K562 (cell line): Measurements from ENCODE around the gene PYGM. TPM values are rescaled to one million over a fixed set of nuclear protein-coding genes. Genes with fewer than 3 reads are reported as not detected.

Experiments used
- ADNP ChIP-seq: fragments of 200-800 bp; sonication (Bioruptor generic); IDR thresholded peaks from 2 replicates; pipeline ENCODE4 v1.6.1; 2016; ENCODE audit warnings: missing genetic modification characterization, missing compliant biosample characterization
- ARID4B ChIP-seq: sonication (generic); formaldehyde crosslinking; IDR thresholded peaks from 2 replicates; pipeline ENCODE4 v1.8.0; 2022; ENCODE audit warnings: mild to moderate bottlenecking, missing genetic modification reagents
- BCL6 ChIP-seq: fragments of 250-450 bp; sonication (Bioruptor Pico); IDR thresholded peaks from 2 replicates; pipeline ENCODE4 v1.4.0; 2020
- ELF2 ChIP-seq: fragments of 250-450 bp; sonication (Bioruptor Pico); IDR thresholded peaks from 2 replicates; pipeline ENCODE4 v1.5.0; 2021; ENCODE audit warnings: mild to moderate bottlenecking
- EP300 ChIP-seq: IDR thresholded peaks from 2 replicates; pipeline ENCODE4 v1.6.1; 2012; ENCODE audit warnings: low read length, improper control_type of control experiment
- EWSR1 ChIP-seq: fragments of 450-650 bp; IDR thresholded peaks from 2 replicates; pipeline ENCODE4 v1.6.1; 2018; ENCODE audit warnings: borderline replicate concordance, mild to moderate bottlenecking, low read depth, moderate library complexity; ENCODE audit not compliant: partially characterized antibody
- ILF3 ChIP-seq: fragments of 450-650 bp; IDR thresholded peaks from 2 replicates; pipeline ENCODE4 v1.6.1; 2018; ENCODE audit warnings: antibody characterized with exemption, mild to moderate bottlenecking, moderate library complexity, borderline replicate concordance
- MTF1 ChIP-seq: fragments of 250-450 bp; sonication (Bioruptor Pico); IDR thresholded peaks from 2 replicates; pipeline ENCODE4 v1.9.0; 2021; ENCODE audit warnings: moderate library complexity, mild to moderate bottlenecking, inconsistent platforms, borderline replicate concordance
- SIN3A ChIP-seq, 2 experiments: fragments of 150-350 bp in 1 of 2; IDR thresholded peaks; 2 replicates each; pipeline ENCODE4 v1.6.1; 2011 to 2016; ENCODE audit warnings: borderline replicate concordance in 2 of 2, low read depth in 2 of 2, low read length in 2 of 2, mild to moderate bottlenecking in 2 of 2, moderate library complexity in 2 of 2; ENCODE audit not compliant: control insufficient read depth in 1 of 2
- SMARCE1 ChIP-seq: fragments of 450-650 bp; IDR thresholded peaks from 2 replicates; pipeline ENCODE4 v1.7.1; 2016; ENCODE audit warnings: mild to moderate bottlenecking
- SNAPC5 ChIP-seq: fragments of 250-450 bp; sonication (Bioruptor Pico); IDR thresholded peaks from 2 replicates; pipeline ENCODE4 v1.8.0; 2021; ENCODE audit warnings: moderate library complexity, mild to moderate bottlenecking, inconsistent platforms
- ZNF23 ChIP-seq: fragments of 250-450 bp; sonication (Bioruptor Pico); IDR thresholded peaks from 2 replicates; pipeline ENCODE4 v1.4.0; 2020; ENCODE audit warnings: mild to moderate bottlenecking
- ZNF24 ChIP-seq: fragments of 450-650 bp; IDR thresholded peaks from 2 replicates; pipeline ENCODE4 v1.6.1; 2016
- ZNF551 ChIP-seq: fragments of 250-450 bp; sonication (Bioruptor Pico); IDR thresholded peaks from 2 replicates; pipeline ENCODE4 v1.5.0; 2021; ENCODE audit warnings: mild to moderate bottlenecking, moderate library complexity
- ZNF740 ChIP-seq, 3 experiments: fragments of 200-800 bp in 1 of 3; sonication (Bioruptor generic) in 1 of 3; sonication (generic) in 1 of 3; formaldehyde crosslinking in 1 of 3; IDR thresholded peaks; 2 replicates each; pipeline versions ENCODE4 v1.6.1 to v1.8.0; 2016 to 2022; ENCODE audit warnings: mild to moderate bottlenecking in 2 of 3, missing compliant biosample characterization in 2 of 3, missing genetic modification characterization in 2 of 3, missing genetic modification reagents in 1 of 3
- ZNF764 ChIP-seq: fragments of 250-450 bp; sonication (Bioruptor Pico); IDR thresholded peaks from 2 replicates; pipeline ENCODE4 v1.4.0; 2020; ENCODE audit warnings: low read depth, mild to moderate bottlenecking, moderate library complexity
- polyA plus RNA-seq, 8 experiments: library from polyadenylated mRNA; depleted of rRNA in 4 of 8; stranded (reverse) in 5 of 8; unstranded in 3 of 8; fragments of >200 nt; fragmentation: Nextera tagmentation in 2 of 8; fragmentation: Illumina TruSeq in 1 of 8; extraction: Ambion mirVana in 2 of 8; extraction: Trizol in 1 of 8; gene quantifications; 2 replicates each; pipeline versions ENCODE4 v1.2.1 to v1.2.3, GENCODE V29; 2011 to 2014; ENCODE audit warnings: inconsistent platforms in 1 of 8, missing spikeins in 1 of 8
- total RNA-seq, 7 experiments: library from RNA; depleted of rRNA in 6 of 7; stranded (reverse); fragments of >200 nt in 6 of 7; fragmentation: Illumina TruSeq in 2 of 7; extraction: Trizol in 2 of 7; gene quantifications; 2 replicates each; pipeline versions ENCODE4 v1.2.1 to v1.2.3, GENCODE V29; 2011 to 2021; ENCODE audit warnings: low replicate concordance in 1 of 7

The PYGM gene
- total and polyA plus RNA-seq, 9 of the 15 experiments (the other 6 are each of a cell fraction or from before 2014, with no cell fraction given): 0.07 to 1.5 (median 0.68) TPM

- peak; percentile 46 to 74; a peak in 2 of 4 replicates for TF ChIP-seq SIN3A (IDR thresholded peaks at IDR 0.05; ENCODE audit: borderline replicate concordance in 2 of 2, control insufficient read depth in 1 of 2, low read depth in 2 of 2, low read length in 2 of 2)
- no peak for TF ChIP-seq EP300
- no peak for TF ChIP-seq BCL6 (CRISPR knock-in tag)
- TF ChIP-seq ARID4B (CRISPR knock-in tag): no peak; the same call in 1 of the 2 replicates
- no peak for TF ChIP-seq ELF2 (CRISPR knock-in tag)
- TF ChIP-seq SNAPC5 (CRISPR knock-in tag): no peak
- TF ChIP-seq ZNF24: no peak
- TF ChIP-seq ZNF740 (CRISPR knock-in tag; IDR thresholded peaks at IDR 0.05): peak; percentile 79
- TF ChIP-seq ZNF740 (tag; IDR thresholded peaks at IDR 0.05): no peak
- TF ChIP-seq MTF1 (CRISPR knock-in tag): no peak
- no peak for TF ChIP-seq ZNF764 (CRISPR knock-in tag)
- no peak for TF ChIP-seq EWSR1
- no peak for TF ChIP-seq ZNF551 (CRISPR knock-in tag)
- no peak for TF ChIP-seq ZNF23 (CRISPR knock-in tag)
- peak; percentile 95 for TF ChIP-seq ADNP (tag)
- TF ChIP-seq SMARCE1: peak; percentile 61; the same call in 1 of the 2 replicates
- TF ChIP-seq ILF3: no peak
Measured at GRCh38 chr11:64743591-64744543, 15.9 kb downstream of the PYGM start, which contains the start of gene RASGRP2 (continued).
